ENCODE results near the gene NFKBIE. TPM values are rescaled to one million over a fixed set of nuclear protein-coding genes. Genes with fewer than 3 reads are reported as not detected.

The NFKBIE gene
- total RNA-seq, 1 experiment from 2014 or later, result 7.6 TPM

DNA sequence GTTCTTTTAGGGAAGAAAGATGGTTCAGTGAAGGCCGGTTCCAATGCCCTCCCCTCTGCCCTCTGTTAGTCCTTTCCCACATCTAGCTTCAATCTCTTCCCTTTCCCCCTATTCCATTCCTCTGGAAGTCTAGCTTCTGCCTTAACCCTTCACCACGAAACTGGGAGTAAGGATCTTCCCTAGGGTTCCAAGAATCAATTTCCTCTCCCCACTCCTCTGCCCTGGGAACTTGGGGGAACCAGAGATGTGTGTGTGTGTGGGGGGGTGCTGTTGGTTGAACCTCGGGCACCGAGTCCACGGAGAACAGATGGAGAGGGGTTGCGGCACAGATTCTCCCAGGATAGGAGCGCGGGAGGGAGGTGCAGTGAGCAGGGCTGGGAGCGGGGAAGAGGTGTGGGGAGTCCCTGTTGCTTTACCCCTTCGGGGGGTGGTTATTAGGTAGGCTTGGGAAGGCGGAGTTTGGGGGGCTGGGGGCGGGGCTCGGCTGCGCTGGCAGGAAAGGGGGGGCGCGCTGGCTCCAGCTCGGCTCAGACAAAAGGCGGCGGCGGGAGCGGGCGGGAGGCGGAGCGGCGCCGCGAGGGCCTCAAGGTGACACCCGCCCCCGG is 4.7 kb upstream of the NFKBIE start, which contains the start of gene TMEM151B:
TMEM151B (plus strand) TSS at position 530 of the 605 bp plus-strand sequence. CDS start 293 bp downstream, outside the sequence.
- Histone ChIP-seq H3K79me2 (ENCODE audit: insufficient read depth, low read length) (no peaks in the 10 kb centered on the region), H3K4me1 (ENCODE audit: control insufficient read depth in 1 of 2, insufficient read depth in 2 of 2, low read length in 2 of 2) (peaks cover 0 to 8% of the 10 kb centered on the region in 2 experiments; a peak in 2 of 4 replicates), H3K9me3 (ENCODE audit: control insufficient read depth in 1 of 2, insufficient read depth in 1 of 2, low read depth in 1 of 2, low read length in 2 of 2) (no peaks in the 10 kb centered on the region), H3K4me3 (replicated peaks in 1 of 2; ENCODE audit: low read depth in 1 of 2, low read length in 2 of 2) (no peak within 1 kb of the TSS), H3K4me2 (ENCODE audit: low read length) (no peak within 1 kb of the TSS), H3K9ac (ENCODE audit: low read length) (no peak within 1 kb of the TSS), H2AFZ (ENCODE audit: low read depth, low read length, poor library complexity, severe bottlenecking) (no peak within 1 kb of the TSS), H3K9me2 (ENCODE audit: insufficient read depth) (no peaks in the 10 kb centered on the region), H3K36me3 (ENCODE audit: control insufficient read depth in 1 of 2, insufficient read depth in 2 of 2, low read length in 2 of 2) (no peaks in the 10 kb centered on the region), H3K27me3 (ENCODE audit: insufficient read depth, low read length) (no peaks in the 10 kb centered on the region), H3K27ac (ENCODE audit: low read depth, low read length) (no peak within 1 kb of the TSS), H4K20me1 (ENCODE audit: insufficient read depth) (no peaks in the 10 kb centered on the region)
- ChIA-PET POLR2A (no interaction called here), RAD21 (ENCODE audit: low non-redundant PET in 1 of 2, low total read pairs in 2 of 2, uncharacterized antibody in 2 of 2, unreplicated experiment in 2 of 2) (no interaction called here), CTCF (interaction anchor here (1.4 to 2.1 kb wide), 2 partner anchors 9 to 43 kb away, joined by 4 to 7 read pairs; partner anchors contain the start of gene AARS2)
- TF ChIP-seq, protein P1, sequence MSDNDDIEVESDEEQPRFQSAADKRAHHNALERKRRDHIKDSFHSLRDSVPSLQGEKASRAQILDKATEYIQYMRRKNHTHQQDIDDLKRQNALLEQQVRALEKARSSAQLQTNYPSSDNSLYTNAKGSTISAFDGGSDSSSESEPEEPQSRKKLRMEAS (IDR thresholded peaks at IDR 0.05), result no peak
- TF ChIP-seq POLR2AphosphoS5 (IDR thresholded peaks at IDR 0.05; ENCODE audit: low read depth, low read length), result no peak
- no peak for TF ChIP-seq ZNF274 (IDR thresholded peaks at IDR 0.05; ENCODE audit: low read depth, low read length)
- TF ChIP-seq, protein P2, sequence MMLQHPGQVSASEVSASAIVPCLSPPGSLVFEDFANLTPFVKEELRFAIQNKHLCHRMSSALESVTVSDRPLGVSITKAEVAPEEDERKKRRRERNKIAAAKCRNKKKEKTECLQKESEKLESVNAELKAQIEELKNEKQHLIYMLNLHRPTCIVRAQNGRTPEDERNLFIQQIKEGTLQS (IDR thresholded peaks at IDR 0.05), result no peak
- no peak for TF ChIP-seq SRF (IDR thresholded peaks at IDR 0.05; ENCODE audit: low read depth)
- TF ChIP-seq SP1 (IDR thresholded peaks at IDR 0.05; ENCODE audit: low read depth), result no peak
- no peak for TF ChIP-seq RAD21 (IDR thresholded peaks at IDR 0.05; ENCODE audit: low read depth)
- TF ChIP-seq, protein P3, sequence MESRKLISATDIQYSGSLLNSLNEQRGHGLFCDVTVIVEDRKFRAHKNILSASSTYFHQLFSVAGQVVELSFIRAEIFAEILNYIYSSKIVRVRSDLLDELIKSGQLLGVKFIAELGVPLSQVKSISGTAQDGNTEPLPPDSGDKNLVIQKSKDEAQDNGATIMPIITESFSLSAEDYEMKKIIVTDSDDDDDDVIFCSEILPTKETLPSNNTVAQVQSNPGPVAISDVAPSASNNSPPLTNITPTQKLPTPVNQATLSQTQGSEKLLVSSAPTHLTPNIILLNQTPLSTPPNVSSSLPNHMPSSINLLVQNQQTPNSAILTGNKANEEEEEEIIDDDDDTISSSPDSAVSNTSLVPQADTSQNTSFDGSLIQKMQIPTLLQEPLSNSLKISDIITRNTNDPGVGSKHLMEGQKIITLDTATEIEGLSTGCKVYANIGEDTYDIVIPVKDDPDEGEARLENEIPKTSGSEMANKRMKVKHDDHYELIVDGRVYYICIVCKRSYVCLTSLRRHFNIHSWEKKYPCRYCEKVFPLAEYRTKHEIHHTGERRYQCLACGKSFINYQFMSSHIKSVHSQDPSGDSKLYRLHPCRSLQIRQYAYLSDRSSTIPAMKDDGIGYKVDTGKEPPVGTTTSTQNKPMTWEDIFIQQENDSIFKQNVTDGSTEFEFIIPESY (IDR thresholded peaks at IDR 0.05; ENCODE audit: extremely low read depth, insufficient replicate concordance, low read length), result no peak
- TF ChIP-seq, protein P4, sequence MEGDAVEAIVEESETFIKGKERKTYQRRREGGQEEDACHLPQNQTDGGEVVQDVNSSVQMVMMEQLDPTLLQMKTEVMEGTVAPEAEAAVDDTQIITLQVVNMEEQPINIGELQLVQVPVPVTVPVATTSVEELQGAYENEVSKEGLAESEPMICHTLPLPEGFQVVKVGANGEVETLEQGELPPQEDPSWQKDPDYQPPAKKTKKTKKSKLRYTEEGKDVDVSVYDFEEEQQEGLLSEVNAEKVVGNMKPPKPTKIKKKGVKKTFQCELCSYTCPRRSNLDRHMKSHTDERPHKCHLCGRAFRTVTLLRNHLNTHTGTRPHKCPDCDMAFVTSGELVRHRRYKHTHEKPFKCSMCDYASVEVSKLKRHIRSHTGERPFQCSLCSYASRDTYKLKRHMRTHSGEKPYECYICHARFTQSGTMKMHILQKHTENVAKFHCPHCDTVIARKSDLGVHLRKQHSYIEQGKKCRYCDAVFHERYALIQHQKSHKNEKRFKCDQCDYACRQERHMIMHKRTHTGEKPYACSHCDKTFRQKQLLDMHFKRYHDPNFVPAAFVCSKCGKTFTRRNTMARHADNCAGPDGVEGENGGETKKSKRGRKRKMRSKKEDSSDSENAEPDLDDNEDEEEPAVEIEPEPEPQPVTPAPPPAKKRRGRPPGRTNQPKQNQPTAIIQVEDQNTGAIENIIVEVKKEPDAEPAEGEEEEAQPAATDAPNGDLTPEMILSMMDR (IDR thresholded peaks at IDR 0.05 in 2 of 3, conservative IDR thresholded peaks at IDR 0.05 in 1 of 3; ENCODE audit: borderline replicate concordance in 1 of 3, insufficient read depth in 1 of 3, low read depth in 2 of 3, low read length in 2 of 3), result no peak
- TF ChIP-seq JUND (IDR thresholded peaks at IDR 0.05), result no peak
- no peak for TF ChIP-seq YY1 (IDR thresholded peaks at IDR 0.05; ENCODE audit: extremely low read depth, insufficient replicate concordance, low read depth, low read length)
- no peak for TF ChIP-seq ELF1 (IDR thresholded peaks at IDR 0.05; ENCODE audit: borderline replicate concordance, low read depth)
- TF ChIP-seq, protein P5, sequence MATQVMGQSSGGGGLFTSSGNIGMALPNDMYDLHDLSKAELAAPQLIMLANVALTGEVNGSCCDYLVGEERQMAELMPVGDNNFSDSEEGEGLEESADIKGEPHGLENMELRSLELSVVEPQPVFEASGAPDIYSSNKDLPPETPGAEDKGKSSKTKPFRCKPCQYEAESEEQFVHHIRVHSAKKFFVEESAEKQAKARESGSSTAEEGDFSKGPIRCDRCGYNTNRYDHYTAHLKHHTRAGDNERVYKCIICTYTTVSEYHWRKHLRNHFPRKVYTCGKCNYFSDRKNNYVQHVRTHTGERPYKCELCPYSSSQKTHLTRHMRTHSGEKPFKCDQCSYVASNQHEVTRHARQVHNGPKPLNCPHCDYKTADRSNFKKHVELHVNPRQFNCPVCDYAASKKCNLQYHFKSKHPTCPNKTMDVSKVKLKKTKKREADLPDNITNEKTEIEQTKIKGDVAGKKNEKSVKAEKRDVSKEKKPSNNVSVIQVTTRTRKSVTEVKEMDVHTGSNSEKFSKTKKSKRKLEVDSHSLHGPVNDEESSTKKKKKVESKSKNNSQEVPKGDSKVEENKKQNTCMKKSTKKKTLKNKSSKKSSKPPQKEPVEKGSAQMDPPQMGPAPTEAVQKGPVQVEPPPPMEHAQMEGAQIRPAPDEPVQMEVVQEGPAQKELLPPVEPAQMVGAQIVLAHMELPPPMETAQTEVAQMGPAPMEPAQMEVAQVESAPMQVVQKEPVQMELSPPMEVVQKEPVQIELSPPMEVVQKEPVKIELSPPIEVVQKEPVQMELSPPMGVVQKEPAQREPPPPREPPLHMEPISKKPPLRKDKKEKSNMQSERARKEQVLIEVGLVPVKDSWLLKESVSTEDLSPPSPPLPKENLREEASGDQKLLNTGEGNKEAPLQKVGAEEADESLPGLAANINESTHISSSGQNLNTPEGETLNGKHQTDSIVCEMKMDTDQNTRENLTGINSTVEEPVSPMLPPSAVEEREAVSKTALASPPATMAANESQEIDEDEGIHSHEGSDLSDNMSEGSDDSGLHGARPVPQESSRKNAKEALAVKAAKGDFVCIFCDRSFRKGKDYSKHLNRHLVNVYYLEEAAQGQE (IDR thresholded peaks at IDR 0.05; ENCODE audit: low read depth), result no peak
- TF ChIP-seq TCF7L2 (IDR thresholded peaks at IDR 0.05; ENCODE audit: borderline replicate concordance, extremely low read depth, insufficient read depth, insufficient read length), result no peak
- TF ChIP-seq CBX3 (IDR thresholded peaks at IDR 0.05; ENCODE audit: low read depth), result no peak
- TF ChIP-seq CEBPB (IDR thresholded peaks at IDR 0.05; ENCODE audit: low read depth), result no peak
- no TSS peak for BruUV-seq (replicated peaks)
- intact Hi-C loops (cut with micrococcal nuclease), result loop anchor here (5.0 kb wide), 1 partner anchor 187 kb away; no protein-coding TSS in a partner anchor
- DNase-seq (ENCODE audit: low read depth, low spot score) (no peak), ATAC-seq (no peak)

Data from HCT116 (cell line).